HG03565 (cell line): ENCODE results near the gene CSNK1A1L.
A peak's percentile ranks its signal among the peaks of the same experiment; 100 is the strongest.

Experiments used
- ATAC-seq: cut with Tn5 transposase; IDR thresholded peaks from one replicate; pipeline ENCODE4 v1.9.1; 2021; ENCODE audit warnings: mild to moderate bottlenecking, moderate library complexity; ENCODE audit not compliant: unreplicated experiment

CSNK1A1L gene

DNA sequence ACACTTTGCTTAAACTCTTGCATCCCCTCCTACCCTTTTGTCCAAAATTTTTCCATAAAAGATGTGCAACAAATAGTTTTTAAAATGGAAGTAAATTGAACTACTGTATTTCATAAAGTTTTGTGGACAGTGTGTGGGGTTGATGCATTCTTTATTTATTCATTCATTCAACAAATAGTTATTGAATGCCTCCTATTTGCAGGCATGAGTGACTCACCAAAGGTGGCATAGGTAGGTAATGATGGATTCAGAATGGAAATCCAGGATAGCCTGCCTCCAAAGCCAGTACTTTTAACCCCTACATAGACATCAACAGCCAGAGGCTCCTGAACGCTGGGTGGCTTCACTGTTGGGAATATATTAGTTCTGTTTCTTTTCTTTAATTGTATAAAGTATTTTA, 2.4 kb upstream of the CSNK1A1L start:
- ATAC-seq: no peak

DNA sequence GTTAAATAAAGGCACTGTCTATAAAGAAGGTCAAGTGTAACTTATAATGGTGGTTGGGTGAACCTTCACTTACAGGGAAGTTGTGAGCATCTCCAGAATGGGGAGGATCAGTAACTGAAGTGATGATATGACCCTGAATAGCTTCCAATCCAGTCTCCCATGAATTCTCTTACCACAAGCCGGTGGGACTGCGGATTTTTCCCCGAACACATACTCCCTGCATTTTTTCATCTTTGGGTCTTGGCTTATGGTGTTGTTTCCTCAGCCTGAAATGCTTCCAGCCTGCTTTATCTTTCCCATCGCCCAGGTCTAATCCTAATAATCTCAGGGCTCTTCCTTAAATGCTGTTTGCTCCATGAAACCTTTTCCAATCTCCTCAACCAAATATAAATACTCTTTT, 2.0 kb upstream of the CSNK1A1L start:
- no peak for ATAC-seq

DNA sequence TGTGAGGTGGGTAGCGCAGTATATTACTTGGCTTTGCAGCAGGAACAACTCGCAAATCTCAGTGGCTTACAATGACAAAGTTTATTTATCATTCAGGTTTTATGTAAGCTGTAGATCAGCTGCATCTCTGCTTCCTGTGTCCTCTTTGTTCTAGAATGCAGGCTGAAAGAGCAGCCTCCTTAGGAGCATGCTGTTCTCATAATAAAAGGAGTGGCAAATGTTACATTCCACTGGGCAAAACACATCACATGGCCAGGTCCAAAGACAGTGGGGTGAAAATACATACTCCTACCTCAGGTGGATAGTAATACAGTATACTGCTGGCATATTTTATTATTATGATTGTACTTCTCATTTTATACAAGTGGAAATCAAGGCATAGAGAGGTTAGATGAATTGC, 1.2 kb upstream of the CSNK1A1L start:
- ATAC-seq: no peak

- ATAC-seq: no peak
Measured at GRCh38 chr13:37102896-37103295, 2.6 kb downstream of the CSNK1A1L start.

DNA sequence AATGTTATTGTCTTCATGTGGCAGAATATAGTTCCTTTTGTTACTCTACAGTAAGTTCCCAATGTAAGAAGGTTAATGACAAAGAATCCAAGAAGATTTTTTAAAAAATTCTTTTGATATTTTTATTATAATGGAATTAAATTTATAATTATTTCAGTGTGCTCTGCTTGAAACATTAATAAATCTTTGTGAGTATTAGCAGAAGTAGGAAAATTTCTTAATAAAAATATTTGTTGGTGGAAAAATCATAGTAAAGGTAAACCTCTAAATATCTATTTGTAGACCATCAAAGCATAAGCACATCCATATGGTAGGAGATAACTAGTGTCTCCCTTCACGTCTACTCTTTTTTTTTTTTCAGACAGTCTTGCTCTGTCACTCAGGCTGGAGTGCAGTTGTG, 4.3 kb downstream of the CSNK1A1L start:
- ATAC-seq: no peak

DNA sequence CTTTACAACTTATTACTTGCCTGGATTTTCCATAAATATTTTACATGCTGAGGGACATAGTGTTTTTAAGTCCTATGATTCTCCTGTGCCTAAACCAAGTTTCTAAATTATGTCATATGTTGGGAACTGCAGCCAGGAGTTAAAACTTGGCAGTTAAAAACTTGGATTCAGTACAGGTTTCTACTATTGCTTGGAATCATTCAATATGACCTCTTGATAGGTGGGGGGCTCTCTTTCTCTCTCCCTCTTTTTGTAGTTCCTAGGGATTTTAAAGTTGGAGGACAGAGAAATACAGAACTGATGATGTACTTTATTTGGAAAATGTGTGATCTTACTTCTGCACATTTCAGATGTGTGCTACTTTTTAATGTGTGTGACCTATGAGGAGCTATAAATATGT, 4.7 kb downstream of the CSNK1A1L start:
- no peak for ATAC-seq

GRCh38 chr13:37097076-37097475, 8.4 kb downstream of the CSNK1A1L start:
- ATAC-seq: no peak

DNA sequence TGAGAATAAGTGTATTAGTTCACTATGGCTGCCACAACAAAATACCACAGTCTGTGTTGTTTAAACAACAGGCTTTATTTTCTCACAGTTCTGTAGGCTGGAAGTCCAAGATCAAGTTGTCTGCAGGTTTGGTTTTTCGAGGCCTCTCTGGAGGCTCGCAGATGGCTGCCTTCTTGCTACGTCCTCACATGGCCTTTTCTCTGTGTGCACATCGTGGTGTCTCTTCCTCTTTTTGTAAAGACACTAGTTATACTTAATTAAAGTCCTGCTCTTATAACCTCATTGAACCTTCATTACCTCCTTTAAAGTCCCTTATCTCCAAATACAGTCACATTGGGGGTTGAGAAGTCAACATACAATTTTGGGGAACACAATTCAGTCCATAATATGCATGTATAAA, 10.6 kb downstream of the CSNK1A1L start:
- no peak for ATAC-seq

DNA sequence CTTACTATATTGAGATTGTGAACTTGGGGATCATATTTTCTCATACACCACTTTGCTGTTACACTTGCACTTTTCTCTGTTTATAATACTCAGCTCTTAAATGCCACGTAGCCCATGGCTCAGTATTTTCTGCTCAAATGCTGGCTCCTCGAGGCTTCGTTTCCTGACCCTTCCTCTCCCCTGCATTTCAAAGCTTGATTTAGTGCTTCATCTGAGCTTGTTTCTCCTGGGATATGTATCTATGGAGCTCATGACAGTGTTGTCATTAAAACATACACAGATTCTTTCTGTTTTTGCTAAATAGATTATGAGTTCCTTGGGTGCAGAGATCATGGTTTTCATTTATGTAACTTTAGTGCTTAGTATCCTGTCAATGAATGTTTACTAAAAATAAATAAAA, 11.4 kb downstream of the CSNK1A1L start:
- ATAC-seq: no peak

- ATAC-seq: no peak
Measured at GRCh38 chr13:37091835-37092234, 13.6 kb downstream of the CSNK1A1L start.

GRCh38 chr13:37090912-37091311, 14.6 kb downstream of the CSNK1A1L start:
- ATAC-seq: no peak

DNA sequence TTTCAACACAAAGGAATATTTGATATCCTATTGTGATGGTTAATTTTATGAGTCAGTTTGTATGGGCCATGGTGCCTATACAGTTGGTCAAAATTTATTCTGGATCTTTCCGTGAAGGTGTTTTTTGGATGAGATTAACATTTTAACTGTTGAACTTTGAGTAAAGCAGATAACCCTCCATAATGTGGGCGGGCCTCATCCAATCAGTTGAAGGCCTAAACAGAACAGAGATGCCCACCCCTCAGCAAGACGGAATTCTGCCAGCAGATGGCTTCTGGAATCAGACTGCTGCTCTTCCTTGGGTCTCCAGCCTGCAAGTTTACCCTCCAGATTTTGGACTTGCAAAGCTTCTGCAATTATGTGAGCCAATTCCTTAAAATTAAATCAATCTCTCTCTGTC, 16.0 kb downstream of the CSNK1A1L start:
- ATAC-seq: no peak

- no peak for ATAC-seq
Measured at GRCh38 chr13:37087486-37087885, 18.0 kb downstream of the CSNK1A1L start.

GRCh38 chr13:37085606-37086005, 19.9 kb downstream of the CSNK1A1L start:
- no peak for ATAC-seq

DNA sequence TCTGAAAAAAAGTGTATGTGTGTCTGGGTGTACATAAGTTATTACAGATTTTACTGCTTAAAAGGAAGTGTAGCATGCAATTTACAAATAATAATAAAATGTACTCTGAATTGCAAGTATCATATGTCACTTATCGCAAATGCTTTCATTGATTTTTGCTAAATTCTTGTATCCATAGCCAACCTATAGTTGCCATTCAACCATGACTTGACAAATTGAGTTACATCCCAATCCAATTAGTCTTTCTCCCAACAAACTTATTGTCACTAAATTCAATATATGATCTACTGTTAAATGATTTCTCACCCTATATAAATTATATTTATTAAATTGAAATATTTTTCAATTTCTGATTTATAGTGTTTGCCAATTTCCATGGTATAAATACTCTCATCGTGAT, 28.6 kb downstream of the CSNK1A1L start:
- ATAC-seq: no peak

- ATAC-seq: no peak
Measured at GRCh38 chr13:37075164-37075563, 30.3 kb downstream of the CSNK1A1L start.

- peak; percentile 40 for ATAC-seq
Measured at GRCh38 chr13:37074703-37075102, 30.8 kb downstream of the CSNK1A1L start.

DNA sequence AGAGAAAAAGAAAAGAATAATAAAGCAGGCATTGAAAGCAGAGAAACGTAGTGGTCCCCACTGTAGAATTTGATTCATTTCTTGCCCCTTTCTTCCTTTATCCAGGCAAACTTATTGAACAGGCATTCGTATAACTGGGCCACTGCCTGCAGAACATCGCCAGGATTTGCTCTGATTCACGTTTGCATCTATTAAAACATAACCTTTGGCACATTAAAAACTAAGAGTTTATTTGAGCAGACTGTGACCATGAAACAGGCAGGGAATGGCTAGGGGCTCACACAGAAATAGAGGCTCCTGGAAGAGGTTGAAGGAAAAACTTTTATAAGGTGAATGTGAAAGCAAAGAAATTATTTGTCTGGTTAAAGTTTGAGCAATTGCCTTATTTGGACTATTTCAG, 33.4 kb downstream of the CSNK1A1L start:
- ATAC-seq: no peak

DNA sequence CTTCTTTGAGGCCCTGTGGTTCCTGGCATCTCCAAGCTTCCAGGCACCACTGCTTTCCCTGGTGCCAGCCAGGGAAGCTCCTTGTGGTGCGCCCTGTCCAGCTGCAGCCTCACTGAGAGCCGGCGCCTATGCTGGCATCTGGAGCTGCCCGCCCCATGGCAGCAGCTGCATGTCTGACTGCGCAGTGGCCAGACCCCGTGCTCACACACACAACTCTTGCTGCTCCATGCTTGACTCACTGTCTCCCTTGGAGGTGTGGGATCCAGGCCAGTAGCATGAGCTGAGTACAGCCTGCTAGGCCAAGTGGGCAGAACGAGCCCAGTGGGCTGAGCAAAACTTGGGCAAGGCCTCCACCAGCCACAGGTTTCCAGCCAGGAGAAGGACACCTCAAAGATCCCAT, 34.5 kb downstream of the CSNK1A1L start:
- ATAC-seq: no peak

DNA sequence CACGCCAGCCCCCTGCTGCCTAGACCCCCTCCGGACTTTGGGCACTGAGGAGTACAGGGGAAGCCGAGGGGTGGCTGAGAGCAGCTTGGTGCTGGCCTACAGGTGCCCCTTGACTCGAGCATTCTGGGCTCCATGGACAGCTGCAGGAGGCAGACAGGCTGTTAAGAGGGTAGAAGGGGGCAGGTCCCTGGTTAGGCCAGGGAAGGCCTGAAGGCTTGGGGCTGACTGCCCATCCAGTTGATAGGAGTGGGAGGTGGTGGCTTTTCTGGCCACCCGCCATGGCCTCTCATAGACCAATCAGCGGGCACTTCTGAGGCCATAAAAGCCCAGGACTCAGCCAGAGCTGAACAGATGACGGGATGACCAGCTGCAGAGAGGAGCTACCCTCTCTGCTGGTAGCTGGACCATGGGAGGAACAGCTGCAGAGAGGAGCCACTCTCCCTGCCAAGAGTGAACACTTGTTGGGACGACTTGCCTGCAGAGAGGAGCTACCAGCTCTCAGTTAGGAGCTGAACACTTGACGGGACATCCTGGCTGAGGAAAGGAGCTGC, 35.2 kb downstream of the CSNK1A1L start:
- no peak for ATAC-seq

DNA sequence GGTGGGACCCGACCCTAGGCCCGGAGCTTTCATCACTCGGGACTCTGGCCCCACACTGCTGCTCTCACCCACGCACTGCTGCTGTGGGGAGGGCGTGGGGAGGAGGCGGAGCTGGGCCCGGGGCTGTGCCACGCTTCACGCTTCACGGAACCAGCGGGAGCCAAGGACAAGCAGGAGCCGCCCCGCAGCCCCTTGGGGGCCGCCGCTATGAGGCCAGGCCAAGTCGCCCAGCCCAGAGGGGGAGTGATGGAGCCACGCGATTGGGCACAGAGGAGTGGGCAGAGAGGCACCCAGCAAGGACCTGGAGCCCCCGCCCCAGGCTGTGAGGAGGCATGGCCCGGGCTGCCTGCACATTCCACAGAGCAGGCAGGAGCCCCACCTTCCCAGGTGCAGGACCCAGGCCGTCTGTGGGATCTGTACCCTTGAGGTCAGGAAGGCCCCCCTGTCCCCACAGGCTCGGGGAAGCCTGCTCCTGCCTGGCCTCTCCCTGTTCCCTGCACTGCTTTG, 35.8 kb downstream of the CSNK1A1L start:
- ATAC-seq: no peak

DNA sequence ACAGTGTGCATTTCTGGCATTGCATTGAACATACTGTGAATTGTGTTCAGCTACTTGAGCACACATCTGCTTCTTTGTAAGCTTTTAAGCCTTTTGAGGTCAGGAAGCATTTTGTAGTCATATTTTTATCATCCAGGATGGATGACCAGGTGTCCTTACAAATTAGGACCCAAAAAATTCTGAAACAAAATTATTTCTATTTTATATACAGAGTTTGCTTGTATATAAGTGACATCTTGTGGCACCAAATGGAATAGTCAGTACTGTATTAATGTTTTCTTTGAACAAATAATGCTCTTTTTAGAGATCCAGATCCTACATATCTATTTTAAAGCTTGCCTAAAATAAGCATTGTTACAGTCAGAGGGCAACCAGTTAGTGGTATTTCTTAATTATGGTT, 36.5 kb downstream of the CSNK1A1L start:
- no peak for ATAC-seq

DNA sequence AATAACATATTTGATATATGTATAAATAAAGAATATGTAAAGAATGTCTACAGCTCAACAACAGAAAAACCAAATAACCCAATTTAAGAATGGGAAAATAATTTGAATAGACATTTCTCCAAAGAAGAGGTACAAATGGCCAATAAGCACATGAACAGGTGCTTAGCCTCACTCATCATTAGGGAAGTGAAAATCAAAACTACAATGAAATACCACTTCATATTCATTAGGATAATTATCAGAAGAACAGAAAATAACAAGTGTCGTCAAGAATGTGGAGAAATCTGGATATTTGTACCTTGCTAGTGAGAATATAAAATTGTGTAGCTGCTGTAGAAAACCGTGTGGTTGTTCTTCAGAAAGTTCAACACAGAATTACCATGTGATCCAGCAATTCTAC, 37.6 kb downstream of the CSNK1A1L start:
- ATAC-seq: peak; percentile 37
